Liver (tissue), 3 donors: ENCODE results near the gene SPG21.

ENCODE experiments used
- CTCF ChIP-seq: fragments of 150-350 bp; IDR thresholded peaks from 2 replicates; pipeline ENCODE4 v1.5.1; 2017; ENCODE audit warnings: improper control_type of control experiment, low read depth, low read length; ENCODE audit not compliant: missing input control
- EGR1 ChIP-seq, 2 donors: IDR thresholded peaks; 2 replicates each; pipeline ENCODE4 v1.6.1; 2016 to 2018; ENCODE audit warnings: antibody characterized with exemption in 2 of 2, low read depth in 2 of 2
- GABPA ChIP-seq, 2 donors: IDR thresholded peaks in 1 of 2; conservative IDR thresholded peaks in 1 of 2; 2 replicates each; pipeline ENCODE4 v1.6.1; 2016; ENCODE audit warnings: antibody characterized with exemption in 2 of 2, mild to moderate bottlenecking in 1 of 2, moderate library complexity in 1 of 2
- RAD21 ChIP-seq, 2 donors: IDR thresholded peaks; 2 replicates each; pipeline ENCODE4 v1.6.1; 2016; ENCODE audit warnings: antibody characterized with exemption in 2 of 2, mild to moderate bottlenecking in 2 of 2
- TAF1 ChIP-seq: conservative IDR thresholded peaks from 2 replicates; pipeline ENCODE4 v1.6.1; 2016; ENCODE audit warnings: antibody characterized with exemption, mild to moderate bottlenecking
- donor health status: healthy.
- donor health status: healthy.

- TF ChIP-seq CTCF = no peak
- no peak for TF ChIP-seq EGR1 (IDR thresholded peaks at IDR 0.05; ENCODE audit: low read depth in 2 of 2)
- no peak for TF ChIP-seq TAF1
- TF ChIP-seq GABPA (IDR thresholded peaks at IDR 0.05 in 1 of 2, conservative IDR thresholded peaks at IDR 0.05 in 1 of 2) = no peak
- no peak for TF ChIP-seq RAD21 (IDR thresholded peaks at IDR 0.05)
Observed at GRCh38 chr15:64975390-64975789, 14.3 kb downstream of the SPG21 start.
